ENCODE measurements around the gene PPFIA4. TPM values are rescaled to one million over a fixed set of nuclear protein-coding genes. Genes with fewer than 3 reads are reported as not detected.

The PPFIA4 gene
- total RNA-seq, 1 experiment from 2014 or later, result 0.83 TPM

- no peak overlapping the region for H3K4me3 Mint-ChIP-seq (ENCODE audit: low read depth, unreplicated experiment)
These were observed 9.1 kb downstream of the PPFIA4 start for GRCh38 chr1:203035111-203036000.

DNA sequence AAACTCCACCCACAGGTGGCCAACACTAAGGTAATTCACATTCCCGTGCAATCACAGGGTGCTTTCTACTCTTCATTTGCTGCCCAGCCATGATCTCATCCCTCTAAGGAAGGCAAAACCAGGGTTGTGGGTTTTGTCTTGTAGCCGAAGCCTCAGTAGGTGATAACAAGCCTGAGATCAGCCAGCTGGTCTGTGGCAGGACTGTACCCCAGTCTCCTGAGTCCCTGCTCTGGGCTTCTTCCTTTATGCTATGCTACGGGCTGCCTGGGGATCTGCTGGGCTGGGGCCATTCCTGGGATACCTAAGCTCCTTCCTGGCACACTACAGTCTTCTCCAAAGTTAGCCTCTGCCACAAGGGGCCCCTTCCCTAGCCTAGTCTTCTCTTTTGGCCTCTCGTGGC lies 9.8 kb downstream of the PPFIA4 start:
- TF ChIP-seq CTCF (IDR thresholded peaks at IDR 0.05; ENCODE audit: unreplicated experiment), result no peak
- DNase-seq, result no peak
- no TSS peak for BruUV-seq (replicated peaks)
- intact Hi-C loops (cut with micrococcal nuclease; ENCODE audit: unreplicated experiment), result no loop called here
- CTCF ChIA-PET, result interaction anchor here (0.9 to 2.1 kb wide), 3 partner anchors 15 to 253 kb away, joined by 3 to 7 read pairs (median 3); no protein-coding TSS in a partner anchor
- Mint-ChIP-seq H3K27me3 (ENCODE audit: unreplicated experiment) (peaks cover 96% of the 10 kb centered on the region), H3K36me3 (ENCODE audit: insufficient read depth, unreplicated experiment) (peaks cover 5% of the 10 kb centered on the region), H3K4me1 (ENCODE audit: low read depth, unreplicated experiment) (no peaks in the 10 kb centered on the region), H3K4me3 (ENCODE audit: low read depth, unreplicated experiment) (no peak overlapping the region), H3K27ac (ENCODE audit: unreplicated experiment) (no peak overlapping the region), H3K9me3 (ENCODE audit: low read depth, unreplicated experiment) (no peaks in the 10 kb centered on the region)

More at GRCh38 chr1:203035111-203036000, 9.1 kb downstream of the PPFIA4 start:
- Mint-ChIP-seq H3K4me1 (ENCODE audit: low read depth, unreplicated experiment) (no peaks in the 10 kb centered on the region), H3K27me3 (ENCODE audit: unreplicated experiment) (peaks cover 96% of the 10 kb centered on the region), H3K27ac (ENCODE audit: unreplicated experiment) (no peak overlapping the region), H3K9me3 (ENCODE audit: low read depth, unreplicated experiment) (no peaks in the 10 kb centered on the region), H3K36me3 (ENCODE audit: insufficient read depth, unreplicated experiment) (peaks cover 5% of the 10 kb centered on the region)
- intact Hi-C loops (cut with micrococcal nuclease; ENCODE audit: unreplicated experiment), result no loop called here
- TF ChIP-seq CTCF (IDR thresholded peaks at IDR 0.05; ENCODE audit: unreplicated experiment), result no peak
- BruUV-seq (replicated peaks), result no TSS peak
- DNase-seq, result no peak
- CTCF ChIA-PET, result interaction anchor here (0.7 to 2.1 kb wide), 6 partner anchors 7 to 254 kb away, joined by 3 to 7 read pairs (median 4); no protein-coding TSS in a partner anchor

DNA sequence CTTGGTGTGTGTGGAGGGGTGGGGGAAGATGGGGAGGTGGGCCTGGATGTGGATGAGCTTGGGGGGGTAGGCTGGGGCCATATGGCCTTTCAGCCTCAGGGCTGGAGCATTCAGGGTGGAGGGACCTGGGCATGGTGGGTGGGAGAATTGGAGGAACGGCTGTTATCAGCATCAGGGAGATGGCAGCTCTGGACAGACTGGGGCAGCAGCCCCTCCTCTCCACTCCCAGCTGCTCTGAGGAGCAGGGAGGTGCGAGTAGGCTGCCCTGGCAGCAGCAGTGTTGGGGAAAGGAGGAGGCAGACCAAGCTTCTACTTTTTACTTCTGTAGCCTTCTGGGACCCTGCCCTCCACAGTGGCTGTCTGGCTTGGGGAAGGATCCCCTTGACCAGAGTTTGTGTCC lies 10.2 kb downstream of the PPFIA4 start:
- Mint-ChIP-seq H3K27me3 (ENCODE audit: unreplicated experiment) (peaks cover 96% of the 10 kb centered on the region), H3K27ac (ENCODE audit: unreplicated experiment) (no peak overlapping the region), H3K4me3 (ENCODE audit: low read depth, unreplicated experiment) (no peak overlapping the region), H3K4me1 (ENCODE audit: low read depth, unreplicated experiment) (no peaks in the 10 kb centered on the region), H3K9me3 (ENCODE audit: low read depth, unreplicated experiment) (no peaks in the 10 kb centered on the region), H3K36me3 (ENCODE audit: insufficient read depth, unreplicated experiment) (peaks cover 5% of the 10 kb centered on the region)
- no peak for TF ChIP-seq CTCF (IDR thresholded peaks at IDR 0.05; ENCODE audit: unreplicated experiment)
- CTCF ChIA-PET, result interaction anchor here (0.9 to 2.1 kb wide), 2 partner anchors 231 to 253 kb away, joined by 3 to 7 read pairs; no protein-coding TSS in a partner anchor
- intact Hi-C loops (cut with micrococcal nuclease; ENCODE audit: unreplicated experiment), result no loop called here
- no peak for DNase-seq
- BruUV-seq (replicated peaks), result no TSS peak

DNA sequence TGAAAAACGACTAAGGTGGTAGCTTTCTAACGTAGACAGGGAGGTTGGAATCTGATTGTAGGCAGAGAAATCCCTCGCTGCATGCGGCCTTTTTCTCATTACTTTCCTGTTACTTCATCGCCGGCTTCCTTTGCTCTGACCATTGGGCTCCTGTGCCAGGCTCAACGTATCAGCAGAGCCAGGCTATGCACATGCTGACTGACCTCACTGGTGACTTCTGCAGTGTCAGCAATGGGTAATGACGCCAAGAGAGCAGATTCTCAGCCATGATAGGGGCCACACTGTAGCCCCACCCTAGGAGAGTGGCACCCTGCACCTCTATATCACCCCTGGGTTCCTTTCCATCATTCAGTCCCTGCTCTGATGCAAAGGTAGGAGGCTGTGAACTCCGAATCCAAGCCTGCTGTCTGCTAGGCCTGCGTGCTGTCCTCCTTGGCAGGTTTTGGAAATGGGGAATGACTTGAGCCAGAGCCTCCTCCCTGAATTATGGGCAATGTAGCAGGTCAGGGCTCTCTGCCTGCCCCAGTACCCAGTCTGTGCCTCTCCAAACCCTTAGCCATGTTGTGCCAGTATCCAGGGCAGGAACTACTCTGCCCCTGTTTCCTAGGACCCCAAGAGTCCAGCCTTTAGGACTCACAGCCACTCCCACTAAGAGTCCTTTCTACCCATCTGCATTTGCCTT lies 11.4 kb downstream of the PPFIA4 start:
- intact Hi-C loops (cut with micrococcal nuclease; ENCODE audit: unreplicated experiment), result no loop called here
- Mint-ChIP-seq H3K4me3 (ENCODE audit: low read depth, unreplicated experiment) (no peak overlapping the region), H3K4me1 (ENCODE audit: low read depth, unreplicated experiment) (no peaks in the 10 kb centered on the region), H3K27me3 (ENCODE audit: unreplicated experiment) (peaks cover 98% of the 10 kb centered on the region), H3K9me3 (ENCODE audit: low read depth, unreplicated experiment) (no peaks in the 10 kb centered on the region), H3K27ac (ENCODE audit: unreplicated experiment) (no peak overlapping the region), H3K36me3 (ENCODE audit: insufficient read depth, unreplicated experiment) (peaks cover 5% of the 10 kb centered on the region)
- TF ChIP-seq CTCF (IDR thresholded peaks at IDR 0.05; ENCODE audit: unreplicated experiment), result no peak
- no peak for DNase-seq
- no TSS peak for BruUV-seq (replicated peaks)
- CTCF ChIA-PET, result interaction anchor here (0.7 to 3.0 kb wide), 3 partner anchors 10 to 230 kb away, joined by 3 to 44 read pairs (median 7); no protein-coding TSS in a partner anchor
